Peyer's patch (tissue), 4 donors: Measurements from ENCODE around the gene IFITM2.

Experiments
- POLR2A ChIP-seq, 2 donors: fragments of 450-650 bp; IDR thresholded peaks; one replicate each; pipeline ENCODE4 v1.5.1; 2017; ENCODE audit warnings: antibody characterized with exemption in 2 of 2, mild to moderate bottlenecking in 2 of 2, moderate library complexity in 2 of 2
- TF ChIP-seq, protein P1 (sequence below), 6 experiments: fragments of 450-650 bp in 4 of 6; fragments of 200-600 bp in 2 of 6; sonication (generic) in 1 of 6; IDR thresholded peaks; one replicate each; pipeline ENCODE4 v1.5.1; 2017 to 2019; ENCODE audit warnings: antibody characterized with exemption in 6 of 6, mild to moderate bottlenecking in 3 of 6, moderate library complexity in 1 of 6

DNA sequence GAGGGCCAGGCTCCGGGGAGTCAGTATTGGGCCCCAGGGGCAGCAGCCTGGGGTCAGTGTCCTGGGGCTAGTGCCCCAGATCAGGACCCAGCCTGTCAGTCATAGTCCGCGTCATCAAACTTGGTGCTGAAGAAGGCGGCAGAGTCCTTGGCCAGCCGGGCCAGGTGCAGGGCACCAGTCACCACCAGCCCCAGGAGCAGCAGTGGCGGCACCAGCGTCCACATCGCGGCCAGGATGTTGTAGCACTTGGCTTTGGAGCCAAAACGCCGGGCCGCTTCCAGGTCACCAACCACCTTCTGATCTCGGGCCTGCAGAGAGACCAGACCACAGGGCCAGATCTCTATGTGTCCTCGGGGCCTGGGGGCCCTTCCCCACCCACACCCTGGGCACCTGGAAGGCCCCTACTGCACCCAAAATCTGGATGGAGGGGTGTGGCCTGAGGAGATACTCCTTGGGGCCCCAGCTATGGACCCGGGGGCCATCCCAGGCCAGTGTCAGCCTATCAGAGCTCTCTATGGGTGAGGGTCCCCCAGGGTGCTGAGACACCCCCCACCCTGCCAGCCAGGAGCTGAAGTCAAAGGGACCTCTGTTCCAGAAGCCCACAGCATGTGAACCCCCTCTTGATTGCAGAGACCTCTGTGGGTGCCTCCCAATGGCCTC lies 9.1 kb upstream of the IFITM2 start:
- TF ChIP-seq, protein P1, sequence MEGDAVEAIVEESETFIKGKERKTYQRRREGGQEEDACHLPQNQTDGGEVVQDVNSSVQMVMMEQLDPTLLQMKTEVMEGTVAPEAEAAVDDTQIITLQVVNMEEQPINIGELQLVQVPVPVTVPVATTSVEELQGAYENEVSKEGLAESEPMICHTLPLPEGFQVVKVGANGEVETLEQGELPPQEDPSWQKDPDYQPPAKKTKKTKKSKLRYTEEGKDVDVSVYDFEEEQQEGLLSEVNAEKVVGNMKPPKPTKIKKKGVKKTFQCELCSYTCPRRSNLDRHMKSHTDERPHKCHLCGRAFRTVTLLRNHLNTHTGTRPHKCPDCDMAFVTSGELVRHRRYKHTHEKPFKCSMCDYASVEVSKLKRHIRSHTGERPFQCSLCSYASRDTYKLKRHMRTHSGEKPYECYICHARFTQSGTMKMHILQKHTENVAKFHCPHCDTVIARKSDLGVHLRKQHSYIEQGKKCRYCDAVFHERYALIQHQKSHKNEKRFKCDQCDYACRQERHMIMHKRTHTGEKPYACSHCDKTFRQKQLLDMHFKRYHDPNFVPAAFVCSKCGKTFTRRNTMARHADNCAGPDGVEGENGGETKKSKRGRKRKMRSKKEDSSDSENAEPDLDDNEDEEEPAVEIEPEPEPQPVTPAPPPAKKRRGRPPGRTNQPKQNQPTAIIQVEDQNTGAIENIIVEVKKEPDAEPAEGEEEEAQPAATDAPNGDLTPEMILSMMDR (IDR thresholded peaks at IDR 0.05): no peak
- no peak for TF ChIP-seq POLR2A (IDR thresholded peaks at IDR 0.05)
